Duodenal mucosa (tissue), 2 donors: ENCODE results near the gene PALM.
"Not testable (repeated sequence)": the region's sequence is repeated elsewhere in the genome, so short reads cannot be mapped to it uniquely, and the experiment has no call there.

Experiments
- H3K27ac ChIP-seq: one replicate; pipeline ENCODE4 v1.7.0; 2013; ENCODE audit warnings: low read depth, low read length
- H3K27me3 ChIP-seq, 2 donors: one replicate each; pipeline ENCODE4 v1.7.0; 2013; ENCODE audit warnings: low read length in 2 of 2, control low read depth in 1 of 2; ENCODE audit not compliant: insufficient read depth in 2 of 2, control insufficient read depth in 1 of 2
- H3K36me3 ChIP-seq, 2 donors: one replicate each; pipeline ENCODE4 v1.7.0; 2013; ENCODE audit warnings: low read length in 2 of 2, control low read depth in 1 of 2; ENCODE audit not compliant: insufficient read depth in 2 of 2, control insufficient read depth in 1 of 2
- H3K4me1 ChIP-seq, 2 donors: one replicate each; pipeline ENCODE4 v1.7.0; 2013; ENCODE audit warnings: low read length in 2 of 2, control low read depth in 1 of 2; ENCODE audit not compliant: insufficient read depth in 2 of 2, control insufficient read depth in 1 of 2
- H3K4me3 ChIP-seq, 2 donors: one replicate each; pipeline ENCODE4 v1.7.0; 2013; ENCODE audit warnings: low read length in 2 of 2, low read depth in 1 of 2
- H3K9ac ChIP-seq, 2 donors: one replicate each; pipeline ENCODE4 v1.7.0; 2013; ENCODE audit warnings: low read length in 2 of 2, low read depth in 1 of 2
- H3K9me3 ChIP-seq, 2 donors: one replicate each; pipeline ENCODE4 v1.7.0; 2013; ENCODE audit warnings: low read length in 2 of 2, control low read depth in 1 of 2; ENCODE audit not compliant: control insufficient read depth in 1 of 2

PALM gene

DNA sequence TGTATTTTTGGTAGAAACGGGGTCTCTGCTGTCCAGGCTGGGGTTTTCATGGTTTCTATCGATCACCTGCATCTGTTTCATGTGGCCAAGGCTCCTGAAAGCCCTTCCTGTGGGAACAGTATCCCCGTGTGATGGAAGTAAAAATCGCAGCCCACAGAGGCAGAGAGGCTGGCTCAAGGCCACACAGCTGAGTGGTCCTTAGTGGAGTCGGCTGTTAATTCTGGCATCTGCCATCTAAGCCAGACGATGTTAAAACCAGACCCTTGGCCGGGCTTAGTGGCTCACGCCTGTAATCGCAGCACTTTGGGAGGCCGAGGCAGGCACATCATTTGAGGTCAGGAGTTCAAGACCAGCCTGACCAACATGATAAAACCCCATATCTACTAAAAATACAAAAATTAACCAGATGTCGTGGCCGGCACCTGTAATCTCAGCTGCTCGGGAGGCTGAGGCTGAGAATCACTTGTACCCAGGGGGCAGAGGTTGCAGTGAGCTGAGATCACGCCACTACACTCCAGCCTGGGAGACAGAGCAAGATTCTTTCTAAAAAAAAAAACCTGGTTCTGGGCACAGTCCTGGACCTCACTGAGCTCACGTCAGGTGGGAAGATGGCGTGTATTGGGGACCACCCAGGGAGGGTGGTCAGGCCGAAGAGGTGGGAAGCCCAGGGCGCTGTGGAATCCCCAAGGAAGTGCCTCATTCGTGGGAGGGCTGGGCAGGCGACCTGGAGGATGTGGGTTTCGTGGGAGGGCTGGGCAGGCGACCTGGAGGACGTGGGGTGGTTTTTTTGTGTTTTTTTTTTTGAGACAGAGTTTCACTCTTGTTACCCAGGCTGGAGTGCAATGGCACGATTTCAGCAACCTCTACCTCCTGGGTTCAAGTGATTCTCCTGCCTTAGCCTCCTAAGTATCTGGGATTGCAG, 23.7 kb downstream of the PALM start:
- H3K27ac ChIP-seq, result no peak overlapping the region
- H3K9ac ChIP-seq, result no peak overlapping the region
- no peaks in the 10 kb centered on the region for H3K36me3 ChIP-seq
- no peaks in the 10 kb centered on the region for H3K9me3 ChIP-seq
- H3K27me3 ChIP-seq, result no peaks in the 10 kb centered on the region
- peaks cover 4 to 5% of the 10 kb centered on the region in 2 donors for H3K4me1 ChIP-seq
- H3K4me3 ChIP-seq, result no peak overlapping the region

- H3K36me3 ChIP-seq, result no peaks in the 10 kb centered on the region
- no peak overlapping the region for H3K9ac ChIP-seq
- H3K4me3 ChIP-seq, result no peak overlapping the region
- H3K9me3 ChIP-seq, result no peaks in the 10 kb centered on the region
- peaks cover 18 to 20% of the 10 kb centered on the region in 2 donors for H3K4me1 ChIP-seq
- H3K27ac ChIP-seq, result no peak overlapping the region
- no peaks in the 10 kb centered on the region for H3K27me3 ChIP-seq
These were observed 26.0 kb downstream of the PALM start for GRCh38 chr19:734716-735115.

DNA sequence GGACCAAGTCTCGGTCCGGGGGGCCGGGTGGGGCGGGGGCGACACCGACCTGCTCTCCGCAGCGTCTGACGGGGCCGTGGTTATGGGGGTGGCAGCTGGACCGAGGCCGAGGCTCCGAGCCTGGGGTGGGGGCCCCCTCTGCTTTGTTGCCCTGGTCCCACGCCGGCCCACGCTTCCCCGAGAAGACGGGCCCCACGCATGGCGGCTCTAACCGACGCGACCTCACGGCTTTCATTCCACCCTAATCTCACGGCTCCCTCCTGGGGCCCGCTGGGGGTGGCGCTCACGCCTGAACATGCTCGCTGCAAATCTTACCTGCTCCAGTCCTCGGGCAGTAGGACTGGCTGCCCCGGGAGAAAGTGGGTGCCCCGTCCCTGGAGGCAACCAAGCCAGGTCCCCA, 27.4 kb downstream of the PALM start:
- no peaks in the 10 kb centered on the region for H3K27me3 ChIP-seq
- H3K4me3 ChIP-seq, result no peak overlapping the region
- peaks cover 26 to 30% of the 10 kb centered on the region in 2 donors for H3K4me1 ChIP-seq
- H3K9ac ChIP-seq, result no peak overlapping the region
- H3K9me3 ChIP-seq, result no peaks in the 10 kb centered on the region
- H3K27ac ChIP-seq, result no peak overlapping the region
- no peaks in the 10 kb centered on the region for H3K36me3 ChIP-seq

DNA sequence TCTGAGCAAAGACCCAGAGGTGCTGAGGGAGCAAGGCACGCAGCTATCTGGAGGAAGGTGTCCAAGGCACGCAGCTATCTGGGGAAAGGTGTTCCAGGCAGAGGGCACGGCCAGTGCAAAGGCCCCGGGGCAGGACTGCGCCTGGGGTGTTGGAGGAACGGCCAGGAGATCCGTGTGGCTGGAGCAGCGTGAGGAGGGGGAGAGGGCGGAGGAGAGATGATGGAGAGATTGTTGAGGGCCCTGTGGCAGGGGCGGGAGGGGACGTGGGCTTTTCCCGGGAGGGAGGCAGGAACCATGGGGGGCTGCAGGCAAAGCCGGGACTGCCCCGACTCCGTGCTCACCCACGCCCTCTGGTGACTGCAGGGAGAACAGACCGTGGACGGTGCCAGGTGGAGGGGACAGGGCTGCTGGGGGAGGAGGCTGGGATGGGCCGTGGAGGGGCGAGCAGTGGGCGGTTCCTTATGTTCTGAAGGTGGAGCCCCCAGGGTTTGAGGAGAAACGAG, 28.9 kb downstream of the PALM start:
- Histone ChIP-seq H3K27ac (no peak overlapping the region), H3K9ac (peak overlapping the region in 1 of 2 donors; percentile 48), H3K4me3 (no peak overlapping the region), H3K9me3 (no peaks in the 10 kb centered on the region), H3K4me1 (peaks cover 29 to 32% of the 10 kb centered on the region in 2 donors), H3K36me3 (no peaks in the 10 kb centered on the region), H3K27me3 (no peaks in the 10 kb centered on the region)

- Histone ChIP-seq H3K27ac (peak overlapping the region; percentile 79), H3K9ac (peak overlapping the region; percentile 48 to 54), H3K9me3 (no peaks in the 10 kb centered on the region), H3K27me3 (no peaks in the 10 kb centered on the region), H3K4me1 (peaks cover 39 to 42% of the 10 kb centered on the region in 2 donors), H3K4me3 (no peak overlapping the region), H3K36me3 (no peaks in the 10 kb centered on the region)
These were observed 29.9 kb downstream of the PALM start for GRCh38 chr19:738509-739128.

GRCh38 chr19:739998-740715, 31.4 kb downstream of the PALM start:
- Histone ChIP-seq H3K36me3 (no peaks in the 10 kb centered on the region), H3K9me3 (no peaks in the 10 kb centered on the region), H3K27ac (peak overlapping the region; percentile 62), H3K4me1 (peaks cover 42 to 44% of the 10 kb centered on the region in 2 donors), H3K27me3 (no peaks in the 10 kb centered on the region), H3K9ac (peak overlapping the region; percentile 49 to 54), H3K4me3 (no peak overlapping the region)

- H3K27me3 ChIP-seq, H3K36me3 ChIP-seq, H3K4me3 ChIP-seq, H3K9me3 ChIP-seq: not testable (repeated sequence)
- peak overlapping the region; percentile 62 for H3K27ac ChIP-seq
- peak overlapping the region in 1 of 2 donors; percentile 54 for H3K9ac ChIP-seq
- peaks cover 42 to 47% of the 10 kb centered on the region in 2 donors for H3K4me1 ChIP-seq
These were observed 32.2 kb downstream of the PALM start for GRCh38 chr19:740816-741505.

DNA sequence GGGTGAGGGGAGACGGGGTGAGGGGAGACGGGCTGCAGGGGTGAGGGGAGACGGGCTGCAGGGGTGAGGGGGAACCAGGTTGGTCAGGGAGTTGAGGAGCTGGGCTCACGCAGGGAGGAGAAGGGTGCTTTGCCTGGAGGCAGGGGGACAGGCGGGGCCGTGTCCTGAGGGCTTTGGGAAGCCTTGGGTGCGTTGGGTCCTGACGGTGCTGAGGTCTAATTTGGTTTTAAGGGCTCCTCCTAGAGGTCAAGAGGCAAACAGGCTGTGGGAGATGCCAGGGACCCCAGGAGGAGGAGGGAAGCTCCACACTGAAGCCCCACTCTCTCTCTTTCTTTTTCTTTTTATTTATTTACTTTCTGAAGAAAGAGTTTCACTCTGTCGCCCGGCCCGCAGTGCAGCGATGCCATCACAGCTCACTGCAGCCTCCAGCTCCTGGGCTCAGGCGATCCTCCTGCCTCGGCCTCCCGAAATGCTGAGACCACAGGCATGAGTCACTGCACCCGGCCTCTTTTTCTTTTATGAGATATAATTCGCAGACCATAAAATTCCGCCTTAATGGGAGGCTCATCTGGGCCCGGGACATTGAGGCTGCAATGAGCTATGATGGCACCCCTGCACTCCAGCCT, 32.9 kb downstream of the PALM start:
- no peak overlapping the region for H3K9ac ChIP-seq
- no peaks in the 10 kb centered on the region for H3K36me3 ChIP-seq
- no peak overlapping the region for H3K27ac ChIP-seq
- H3K4me1 ChIP-seq, result peaks cover 42 to 47% of the 10 kb centered on the region in 2 donors
- H3K4me3 ChIP-seq, result no peak overlapping the region
- no peaks in the 10 kb centered on the region for H3K27me3 ChIP-seq
- H3K9me3 ChIP-seq, result no peaks in the 10 kb centered on the region

DNA sequence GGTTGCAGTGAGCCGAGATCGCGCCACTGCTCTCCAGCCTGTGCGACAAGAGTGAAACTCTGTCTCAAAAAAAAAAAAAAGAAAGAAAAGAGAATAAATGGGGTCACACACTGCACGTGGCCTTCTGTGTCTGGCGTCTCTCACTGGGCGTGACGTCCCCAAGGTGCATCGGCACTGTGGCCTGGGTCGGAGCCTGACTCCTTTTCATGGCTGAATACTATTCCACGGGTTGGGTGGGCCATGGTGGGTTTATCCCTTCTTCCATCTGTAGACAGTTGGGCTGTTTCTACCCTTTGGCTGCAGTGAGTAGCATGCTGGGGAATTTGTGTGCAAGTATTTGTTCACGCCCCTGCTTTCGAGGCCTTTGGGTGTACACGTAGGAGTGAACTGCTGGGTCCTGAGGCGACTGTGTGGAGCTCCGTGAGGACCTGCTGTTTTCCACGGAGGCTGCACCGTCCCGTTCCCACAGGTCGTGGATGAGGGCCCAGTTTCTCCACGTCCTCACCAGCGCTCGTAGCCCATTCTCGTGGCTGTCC, 33.9 kb downstream of the PALM start:
- Histone ChIP-seq H3K27me3 (no peaks in the 10 kb centered on the region), H3K4me3 (no peak overlapping the region), H3K9ac (peak overlapping the region; percentile 38 to 47), H3K36me3 (no peaks in the 10 kb centered on the region), H3K4me1 (peaks cover 38 to 40% of the 10 kb centered on the region in 2 donors), H3K27ac (peak overlapping the region; percentile 69), H3K9me3 (no peaks in the 10 kb centered on the region)
